ENCODE data around the gene ZBTB46. TPM values are rescaled to one million over a fixed set of nuclear protein-coding genes. Genes with fewer than 3 reads are reported as not detected.
"Not testable (repeated sequence)": the region's sequence is repeated elsewhere in the genome, so short reads cannot be mapped to it uniquely, and the experiment has no call there.

Gene ZBTB46
- total RNA-seq, 4 donors from 2014 or later: 1.2 to 6.7 (median 5.7) TPM

DNA sequence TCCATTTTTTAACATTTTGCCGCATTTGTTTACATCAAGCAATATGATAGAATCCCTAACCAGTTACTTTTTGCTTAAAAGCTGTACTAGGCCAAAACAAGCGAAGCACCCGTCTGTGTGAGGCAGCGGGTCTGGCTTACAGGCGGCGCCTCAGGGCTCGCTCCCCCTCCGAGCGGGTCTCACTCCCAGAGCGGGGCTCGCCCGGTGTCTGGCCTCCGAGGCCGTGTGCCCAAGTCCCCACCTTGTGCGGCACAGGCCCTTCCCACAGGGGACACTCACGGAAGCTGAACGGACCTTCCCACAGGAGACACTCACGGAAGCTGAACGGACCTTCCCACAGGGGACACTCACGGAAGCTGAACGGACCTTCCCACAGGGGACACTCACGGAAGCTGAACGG is 23.4 kb downstream of the ZBTB46 start:
- intact Hi-C loops (cut with DNase I; ENCODE audit: low total_unique reads): no loop called here
- no peak overlapping the region for H3K4me3 ChIP-seq (ENCODE audit: low read depth, poor library complexity, severe bottlenecking)
- no peak for TF ChIP-seq POLR2A (IDR thresholded peaks at IDR 0.05)
- 94 to 95% methylated on average over 23 of the region's 23 CpGs for WGBS, 2 donors
- no peak for DNase-seq (ENCODE audit: low spot score in 2 of 2)

DNA sequence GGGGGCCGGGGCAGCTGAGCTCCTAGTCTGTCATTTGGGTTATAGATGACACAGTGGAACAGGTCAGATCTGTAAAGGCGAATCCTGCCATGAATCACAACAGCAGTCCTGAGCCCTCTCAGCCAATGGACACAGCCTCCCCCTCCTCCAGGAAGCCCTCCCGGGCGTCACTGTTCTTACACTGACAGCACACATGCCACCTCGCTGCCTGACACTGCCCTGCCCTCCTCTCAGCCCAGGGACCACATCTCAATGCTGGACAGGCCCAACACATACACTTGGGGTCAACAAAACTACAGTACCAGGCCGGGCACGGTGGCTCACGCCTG is 26.8 kb downstream of the ZBTB46 start:
- intact Hi-C loops (cut with DNase I; ENCODE audit: low total_unique reads): no loop called here
- TF ChIP-seq, protein P1, sequence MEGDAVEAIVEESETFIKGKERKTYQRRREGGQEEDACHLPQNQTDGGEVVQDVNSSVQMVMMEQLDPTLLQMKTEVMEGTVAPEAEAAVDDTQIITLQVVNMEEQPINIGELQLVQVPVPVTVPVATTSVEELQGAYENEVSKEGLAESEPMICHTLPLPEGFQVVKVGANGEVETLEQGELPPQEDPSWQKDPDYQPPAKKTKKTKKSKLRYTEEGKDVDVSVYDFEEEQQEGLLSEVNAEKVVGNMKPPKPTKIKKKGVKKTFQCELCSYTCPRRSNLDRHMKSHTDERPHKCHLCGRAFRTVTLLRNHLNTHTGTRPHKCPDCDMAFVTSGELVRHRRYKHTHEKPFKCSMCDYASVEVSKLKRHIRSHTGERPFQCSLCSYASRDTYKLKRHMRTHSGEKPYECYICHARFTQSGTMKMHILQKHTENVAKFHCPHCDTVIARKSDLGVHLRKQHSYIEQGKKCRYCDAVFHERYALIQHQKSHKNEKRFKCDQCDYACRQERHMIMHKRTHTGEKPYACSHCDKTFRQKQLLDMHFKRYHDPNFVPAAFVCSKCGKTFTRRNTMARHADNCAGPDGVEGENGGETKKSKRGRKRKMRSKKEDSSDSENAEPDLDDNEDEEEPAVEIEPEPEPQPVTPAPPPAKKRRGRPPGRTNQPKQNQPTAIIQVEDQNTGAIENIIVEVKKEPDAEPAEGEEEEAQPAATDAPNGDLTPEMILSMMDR (IDR thresholded peaks at IDR 0.05): no peak
- no peak for TF ChIP-seq POLR2A (IDR thresholded peaks at IDR 0.05)
- 88 to 96% methylated on average over 8 of the region's 8 CpGs for WGBS, 2 donors
- no peak overlapping the region for H3K4me3 ChIP-seq (ENCODE audit: low read depth, poor library complexity, severe bottlenecking)
- no peak for DNase-seq (ENCODE audit: low spot score in 2 of 2)

DNA sequence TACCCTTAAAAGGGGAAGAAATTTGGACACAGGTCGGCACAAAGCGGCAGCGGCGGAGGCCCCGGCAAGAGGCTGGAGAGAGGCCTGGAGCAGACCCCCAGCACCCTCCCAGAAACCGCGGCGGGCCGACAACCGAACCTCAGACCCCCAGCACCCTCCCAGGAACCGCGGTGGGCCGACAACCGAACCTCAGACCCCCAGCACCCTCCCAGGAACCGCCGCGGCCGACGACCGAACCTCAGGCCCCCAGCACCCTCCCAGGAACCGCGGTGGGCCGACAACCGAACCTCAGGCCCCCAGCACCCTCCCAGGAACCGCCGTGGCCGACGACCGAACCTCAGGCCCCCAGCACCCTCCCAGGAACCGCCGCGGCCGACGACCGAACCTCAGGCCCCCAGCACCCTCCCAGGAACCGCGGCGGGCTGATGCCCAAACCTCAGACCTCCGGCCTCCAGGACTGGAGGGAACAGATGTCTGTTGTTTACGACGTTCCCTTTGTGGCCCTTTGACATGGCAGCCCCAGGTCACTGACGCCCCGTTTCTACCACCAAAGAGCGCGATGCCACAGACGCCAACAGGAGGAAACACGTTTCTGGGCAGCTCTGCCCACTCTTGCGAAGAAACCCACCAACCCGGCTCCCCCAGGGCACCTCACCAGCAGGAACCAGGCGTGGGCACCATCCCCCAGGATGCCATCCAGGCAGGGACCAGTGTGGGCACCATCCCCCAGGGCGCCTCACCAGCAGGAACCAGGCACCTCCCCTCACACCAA is 28.4 kb downstream of the ZBTB46 start:
- no peak overlapping the region for H3K4me3 ChIP-seq (ENCODE audit: low read depth, poor library complexity, severe bottlenecking)
- WGBS, 2 donors: 88 to 90% methylated on average over 50 to 51 of the region's 51 CpGs
- no peak for DNase-seq (ENCODE audit: low spot score in 2 of 2)
- TF ChIP-seq, protein P1 (IDR thresholded peaks at IDR 0.05): no peak
- TF ChIP-seq POLR2A (IDR thresholded peaks at IDR 0.05): no peak
- intact Hi-C loops (cut with DNase I; ENCODE audit: low total_unique reads): no loop called here

DNA sequence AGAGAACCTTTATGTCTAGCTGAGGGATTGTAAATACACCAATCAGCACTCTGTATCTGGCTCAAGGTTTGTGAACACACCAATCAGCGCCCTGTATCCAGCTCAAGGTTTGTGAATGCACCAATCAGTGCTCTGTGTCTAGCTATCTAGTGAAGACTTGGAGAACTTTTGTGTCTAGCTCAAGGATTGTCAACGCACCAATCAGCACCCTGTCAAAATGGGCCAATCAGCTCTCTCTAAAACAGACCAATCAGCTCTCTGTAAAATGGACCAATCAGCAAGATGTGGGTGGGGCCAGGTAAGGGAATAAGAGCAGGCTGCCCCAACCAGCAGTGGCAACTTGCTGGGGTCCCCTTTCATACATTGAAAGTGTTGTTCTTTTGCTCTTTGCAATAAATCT is 29.9 kb downstream of the ZBTB46 start:
- intact Hi-C loops (cut with DNase I; ENCODE audit: low total_unique reads); DNase-seq (ENCODE audit: low spot score in 2 of 2); H3K4me3 ChIP-seq (ENCODE audit: low read depth, poor library complexity, severe bottlenecking): not testable (repeated sequence)
- 96 to 100% methylated on average over 2 of the region's 2 CpGs for WGBS, 2 donors

DNA sequence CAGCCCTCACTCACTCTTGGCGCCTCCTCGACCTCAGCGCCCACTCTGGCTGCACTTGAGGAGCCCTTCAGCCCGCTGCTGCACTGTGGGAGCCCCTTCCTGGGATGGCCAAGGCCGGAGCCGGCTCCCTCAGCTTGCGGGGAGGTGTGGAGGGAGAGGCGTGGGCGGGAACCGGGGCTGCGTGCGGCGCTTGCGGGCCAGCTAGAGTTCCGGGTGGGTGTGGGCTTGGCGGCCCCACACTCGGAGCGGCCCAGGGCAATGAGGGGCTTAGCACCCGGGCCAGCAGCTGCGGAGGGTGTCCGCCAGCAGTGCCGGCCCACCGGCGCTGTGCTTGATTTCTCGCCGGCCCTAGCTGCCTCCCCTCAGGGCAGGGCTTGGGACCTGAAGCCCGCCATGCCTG is 30.7 kb downstream of the ZBTB46 start:
- 82 to 89% methylated on average over 11 to 17 of the region's 27 CpGs for WGBS, 2 donors
- intact Hi-C loops (cut with DNase I; ENCODE audit: low total_unique reads); H3K4me3 ChIP-seq (ENCODE audit: low read depth, poor library complexity, severe bottlenecking); DNase-seq (ENCODE audit: low spot score in 2 of 2): not testable (repeated sequence)

DNA sequence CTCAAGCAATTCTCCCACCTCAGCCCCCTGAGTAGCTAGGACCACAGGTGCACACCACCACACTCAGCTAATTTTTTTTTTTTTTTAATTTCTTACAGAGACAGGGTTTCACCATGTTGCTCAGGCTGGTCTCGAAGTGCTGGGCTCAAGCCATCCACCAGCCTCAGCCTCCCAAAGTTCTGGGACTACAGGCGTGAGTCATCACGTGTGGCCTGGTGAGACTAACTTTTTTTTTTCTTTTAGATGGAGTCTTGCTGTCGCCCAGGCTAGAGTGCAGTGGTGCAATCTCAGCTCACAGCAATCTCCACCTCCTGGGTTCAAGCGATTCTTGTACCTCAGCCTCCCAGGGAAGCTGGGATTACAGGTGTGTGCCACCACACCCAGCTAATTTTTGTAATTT is 31.9 kb downstream of the ZBTB46 start:
- intact Hi-C loops (cut with DNase I; ENCODE audit: low total_unique reads); DNase-seq (ENCODE audit: low spot score in 2 of 2); H3K4me3 ChIP-seq (ENCODE audit: low read depth, poor library complexity, severe bottlenecking): not testable (repeated sequence)
- 69 to 79% methylated on average over 5 of the region's 5 CpGs for WGBS, 2 donors

DNA sequence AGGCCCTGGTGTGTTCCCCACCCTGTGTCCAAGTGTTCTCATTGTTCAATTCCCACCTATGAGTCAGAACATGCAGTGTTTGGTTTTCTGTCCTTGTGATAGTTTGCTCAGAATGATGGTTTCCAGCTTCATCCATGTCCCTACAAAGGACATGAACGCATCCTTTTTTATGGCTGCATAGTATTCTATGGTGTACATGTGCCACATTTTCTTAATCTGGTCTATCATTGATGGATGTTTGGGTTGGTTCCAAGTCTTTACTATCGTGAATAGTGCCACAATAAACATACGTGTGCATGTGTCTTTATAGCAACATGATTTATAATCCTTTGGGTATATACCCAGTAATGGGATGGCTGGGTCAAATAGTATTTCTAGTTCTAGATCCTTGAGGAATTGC is 33.9 kb downstream of the ZBTB46 start:
- intact Hi-C loops (cut with DNase I; ENCODE audit: low total_unique reads): not testable (repeated sequence)

DNA sequence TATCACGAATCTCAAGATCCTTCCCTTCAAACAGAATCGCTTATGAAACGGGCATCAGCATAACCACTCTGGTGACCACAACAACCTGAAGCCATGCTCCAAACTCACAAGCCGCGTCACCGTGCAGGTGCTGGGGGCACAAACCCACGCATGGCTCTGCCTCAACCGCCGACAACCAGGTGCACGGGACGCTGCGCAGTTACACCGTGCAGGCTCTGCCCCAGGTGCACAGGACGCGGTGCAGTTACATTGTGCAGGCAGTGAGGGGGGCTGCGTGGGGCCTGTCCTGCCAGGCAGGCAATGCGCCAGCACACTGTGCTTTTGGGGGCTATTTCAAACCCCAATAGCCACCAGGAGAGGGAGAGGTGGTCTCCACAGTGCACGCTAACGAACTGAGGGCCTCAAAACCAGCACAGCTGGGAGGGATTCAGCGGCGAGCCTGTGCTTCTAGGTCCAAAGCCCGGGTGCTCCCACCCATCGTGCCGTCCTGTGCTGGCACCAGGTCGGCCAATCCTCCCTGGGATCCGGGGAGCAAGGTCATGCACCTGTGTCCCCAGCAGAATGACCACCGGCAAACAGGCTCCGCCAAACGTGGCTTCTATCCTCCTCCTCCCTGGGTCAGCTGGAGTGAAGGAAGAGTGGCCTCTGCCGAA is 35.8 kb downstream of the ZBTB46 start:
- TF ChIP-seq, protein P1 (IDR thresholded peaks at IDR 0.05): no peak
- TF ChIP-seq POLR2A (IDR thresholded peaks at IDR 0.05): no peak
- intact Hi-C loops (cut with DNase I; ENCODE audit: low total_unique reads): no loop called here
- DNase-seq (ENCODE audit: low spot score in 2 of 2): no peak
- WGBS, 2 donors: 90 to 92% methylated on average over 27 to 29 of the region's 30 CpGs
- H3K4me3 ChIP-seq (ENCODE audit: low read depth, poor library complexity, severe bottlenecking): no peak overlapping the region

More for the DNA sequence above, 33.9 kb downstream of the ZBTB46 start:
- DNase-seq (ENCODE audit: low spot score in 2 of 2); H3K4me3 ChIP-seq (ENCODE audit: low read depth, poor library complexity, severe bottlenecking): not testable (repeated sequence)
- WGBS, 2 donors: 78 to 89% methylated on average over 3 of the region's 3 CpGs

Measured in lower leg skin (tissue), 4 donors.